Measurements from ENCODE around the gene MFAP4. TPM values are rescaled to one million over a fixed set of nuclear protein-coding genes. Genes with fewer than 3 reads are reported as not detected.

Gene MFAP4
- total and polyA plus RNA-seq, 8 donors = 1.2 to 25.5 (median 11.5) TPM

- FAIRE-seq (no peak), DNase-seq (peak in 1 of 6 donors; percentile 14), ATAC-seq (no peak)
- intact Hi-C loops (cut with DNase I) = no loop called here
- TF ChIP-seq, protein P1, sequence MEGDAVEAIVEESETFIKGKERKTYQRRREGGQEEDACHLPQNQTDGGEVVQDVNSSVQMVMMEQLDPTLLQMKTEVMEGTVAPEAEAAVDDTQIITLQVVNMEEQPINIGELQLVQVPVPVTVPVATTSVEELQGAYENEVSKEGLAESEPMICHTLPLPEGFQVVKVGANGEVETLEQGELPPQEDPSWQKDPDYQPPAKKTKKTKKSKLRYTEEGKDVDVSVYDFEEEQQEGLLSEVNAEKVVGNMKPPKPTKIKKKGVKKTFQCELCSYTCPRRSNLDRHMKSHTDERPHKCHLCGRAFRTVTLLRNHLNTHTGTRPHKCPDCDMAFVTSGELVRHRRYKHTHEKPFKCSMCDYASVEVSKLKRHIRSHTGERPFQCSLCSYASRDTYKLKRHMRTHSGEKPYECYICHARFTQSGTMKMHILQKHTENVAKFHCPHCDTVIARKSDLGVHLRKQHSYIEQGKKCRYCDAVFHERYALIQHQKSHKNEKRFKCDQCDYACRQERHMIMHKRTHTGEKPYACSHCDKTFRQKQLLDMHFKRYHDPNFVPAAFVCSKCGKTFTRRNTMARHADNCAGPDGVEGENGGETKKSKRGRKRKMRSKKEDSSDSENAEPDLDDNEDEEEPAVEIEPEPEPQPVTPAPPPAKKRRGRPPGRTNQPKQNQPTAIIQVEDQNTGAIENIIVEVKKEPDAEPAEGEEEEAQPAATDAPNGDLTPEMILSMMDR (IDR thresholded peaks at IDR 0.05) = no peak
- Histone ChIP-seq H3K4me3 (no peak overlapping the region), H3K4me1 (peaks cover 0 to 4% (median 3%) of the 10 kb centered on the region in 3 donors), H3K27me3 (no peaks in the 10 kb centered on the region), H3K36me3 (no peaks in the 10 kb centered on the region), H3K27ac (no peak overlapping the region), H3K9me3 (no peaks in the 10 kb centered on the region)
- WGBS, 2 donors = 81 to 88% methylated on average over 9 of the region's 9 CpGs
These were observed 15.0 kb downstream of the MFAP4 start for GRCh38 chr17:19372011-19372370.

DNA sequence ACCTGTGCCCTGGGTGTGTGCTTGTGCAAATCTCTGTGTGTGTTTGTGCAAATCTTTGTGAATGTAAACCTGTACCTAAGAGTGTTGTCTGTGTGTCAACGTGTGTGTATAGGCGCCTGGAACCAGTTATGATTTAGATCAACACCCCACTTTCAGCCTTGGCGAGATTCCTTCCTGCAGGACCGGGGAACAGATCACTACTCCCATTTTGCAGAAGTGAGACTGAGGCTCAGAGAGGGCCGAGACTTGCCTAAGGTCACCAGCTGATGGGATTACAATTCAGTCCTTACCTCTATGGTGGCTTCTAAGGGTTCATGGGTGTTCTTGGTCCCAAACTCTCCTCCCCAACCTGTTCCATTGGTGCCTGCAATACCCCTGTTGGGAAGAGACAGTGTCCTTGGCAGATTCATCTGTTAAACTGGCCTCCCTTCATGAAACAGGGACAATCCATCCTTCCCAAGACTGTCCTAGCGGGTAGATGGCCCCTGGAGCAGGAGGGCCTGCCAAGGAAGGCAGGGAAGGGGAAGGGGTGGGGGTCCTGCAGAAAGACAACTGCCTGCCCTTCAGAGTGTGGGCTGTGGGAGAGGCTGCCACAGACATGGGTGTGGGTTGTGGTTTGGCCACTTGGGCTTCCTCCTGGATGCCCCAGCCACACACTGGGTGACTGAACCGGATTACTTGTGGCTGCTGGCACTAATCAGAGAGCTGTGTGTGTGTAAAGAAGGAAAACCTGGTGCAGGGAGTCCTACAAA, 15.6 kb downstream of the MFAP4 start:
- FAIRE-seq = no peak

GRCh38 chr17:19370493-19370960, 16.5 kb downstream of the MFAP4 start:
- intact Hi-C loops (cut with DNase I) = no loop called here
- FAIRE-seq = no peak

More for the DNA sequence above, 15.6 kb downstream of the MFAP4 start:
- intact Hi-C loops (cut with DNase I) = no loop called here
- DNase-seq (peak in 1 of 6 donors; percentile 24), ATAC-seq (no peak)
- no peak overlapping the region for H3K4me3 ChIP-seq
- 78 to 87% methylated on average over 7 of the region's 7 CpGs for WGBS, 2 donors
- H3K27ac ChIP-seq = no peak overlapping the region
- H3K9me3 ChIP-seq = no peaks in the 10 kb centered on the region
- no peaks in the 10 kb centered on the region for H3K4me1 ChIP-seq
- no peaks in the 10 kb centered on the region for H3K36me3 ChIP-seq
- no peaks in the 10 kb centered on the region for H3K27me3 ChIP-seq
- TF ChIP-seq, protein P1 (IDR thresholded peaks at IDR 0.05) = no peak

GRCh38 chr17:19369846-19370492, 17.0 kb downstream of the MFAP4 start:
- H3K36me3 ChIP-seq = no peaks in the 10 kb centered on the region
- FAIRE-seq (no peak), DNase-seq (peak in 2 of 6 donors; percentile 21 to 25), ATAC-seq (no peak)
- no peaks in the 10 kb centered on the region for H3K27me3 ChIP-seq
- no peaks in the 10 kb centered on the region for H3K9me3 ChIP-seq
- intact Hi-C loops (cut with DNase I) = loop anchor here in 2 of 3 donors (5.0 to 10.0 kb wide), 4 partner anchors 45 to 395 kb away; partner anchors contain the start of gene RNF112 (in 1 of the 2)
- H3K4me1 ChIP-seq = no peaks in the 10 kb centered on the region
- no peak overlapping the region for H3K4me3 ChIP-seq
- 81 to 88% methylated on average over 11 to 12 of the region's 12 CpGs for WGBS, 2 donors
- TF ChIP-seq, protein P1 (IDR thresholded peaks at IDR 0.05) = no peak
- H3K27ac ChIP-seq = no peak overlapping the region

More at GRCh38 chr17:19370493-19370960, 16.5 kb downstream of the MFAP4 start:
- Histone ChIP-seq H3K4me3 (no peak overlapping the region), H3K4me1 (no peaks in the 10 kb centered on the region), H3K27me3 (no peaks in the 10 kb centered on the region), H3K36me3 (no peaks in the 10 kb centered on the region), H3K9me3 (no peaks in the 10 kb centered on the region), H3K27ac (no peak overlapping the region)
- TF ChIP-seq, protein P1 (IDR thresholded peaks at IDR 0.05) = no peak
- DNase-seq (peak in 2 of 6 donors; percentile 43 to 44), ATAC-seq (peak in 3 of 4 donors; percentile 24 to 64 (median 63))
- WGBS, 2 donors = 77 to 79% methylated on average over 7 of the region's 7 CpGs
